GM19324 (cell line): ENCODE results near the gene CDK11B.

Experiments
- ATAC-seq: cut with Tn5 transposase; IDR thresholded peaks from one replicate; pipeline ENCODE4 v1.9.1; 2021; ENCODE audit warnings: mild to moderate bottlenecking, moderate library complexity; ENCODE audit not compliant: unreplicated experiment, low FRiP score

CDK11B gene

GRCh38 chr1:1617516-1617915, 41.3 kb downstream of the CDK11B start:
- ATAC-seq = no peak

GRCh38 chr1:1616838-1617237, 42.0 kb downstream of the CDK11B start:
- ATAC-seq = no peak

- ATAC-seq = no peak
Observed at GRCh38 chr1:1616045-1616790, 42.6 kb downstream of the CDK11B start.

GRCh38 chr1:1615256-1616044, 43.4 kb downstream of the CDK11B start, which contains the start of gene MIB2:
Gene MIB2, plus strand, starts transcription at chr1:1615500. Its CDS starts 7,953 bp downstream, at chr1:1623453.
- ATAC-seq = peak; percentile 87

GRCh38 chr1:1614954-1615255, 43.9 kb downstream of the CDK11B start:
- ATAC-seq = no peak

- no peak for ATAC-seq
Observed at GRCh38 chr1:1614204-1614953, 44.4 kb downstream of the CDK11B start.

GRCh38 chr1:1613509-1614082, 45.2 kb downstream of the CDK11B start:
- ATAC-seq = no peak

GRCh38 chr1:1612104-1612400, 46.8 kb downstream of the CDK11B start:
- ATAC-seq = no peak

- ATAC-seq = no peak
Observed at GRCh38 chr1:1610796-1611195, 48.0 kb downstream of the CDK11B start.

- no peak for ATAC-seq
Observed at GRCh38 chr1:1609822-1610485, 48.9 kb downstream of the CDK11B start.

- ATAC-seq = no peak
Observed at GRCh38 chr1:1606232-1606631, 52.6 kb downstream of the CDK11B start.

GRCh38 chr1:1605724-1606123, 53.1 kb downstream of the CDK11B start:
- ATAC-seq = no peak

- no peak for ATAC-seq
Observed at GRCh38 chr1:1605034-1605591, 53.7 kb downstream of the CDK11B start.

GRCh38 chr1:1604374-1605033, 54.3 kb downstream of the CDK11B start:
- ATAC-seq = no peak

GRCh38 chr1:1603671-1604373, 55.0 kb downstream of the CDK11B start:
- ATAC-seq = no peak

- ATAC-seq = no peak
Observed at GRCh38 chr1:1602968-1603506, 55.8 kb downstream of the CDK11B start.

GRCh38 chr1:1602304-1602967, 56.4 kb downstream of the CDK11B start:
- no peak for ATAC-seq

GRCh38 chr1:1601564-1602303, 57.1 kb downstream of the CDK11B start:
- ATAC-seq = no peak
